NCI-H69 (cell line): Measurements from ENCODE around the gene DDX11.
"Not testable (repeated sequence)": the region's sequence is repeated elsewhere in the genome, so short reads cannot be mapped to it uniquely, and the experiment has no call there.

Source experiments
- DNase-seq: peaks from one replicate; lab custom pipeline; 2025; lab: John Stamatoyannopoulos, UW

The DDX11 gene

DNA sequence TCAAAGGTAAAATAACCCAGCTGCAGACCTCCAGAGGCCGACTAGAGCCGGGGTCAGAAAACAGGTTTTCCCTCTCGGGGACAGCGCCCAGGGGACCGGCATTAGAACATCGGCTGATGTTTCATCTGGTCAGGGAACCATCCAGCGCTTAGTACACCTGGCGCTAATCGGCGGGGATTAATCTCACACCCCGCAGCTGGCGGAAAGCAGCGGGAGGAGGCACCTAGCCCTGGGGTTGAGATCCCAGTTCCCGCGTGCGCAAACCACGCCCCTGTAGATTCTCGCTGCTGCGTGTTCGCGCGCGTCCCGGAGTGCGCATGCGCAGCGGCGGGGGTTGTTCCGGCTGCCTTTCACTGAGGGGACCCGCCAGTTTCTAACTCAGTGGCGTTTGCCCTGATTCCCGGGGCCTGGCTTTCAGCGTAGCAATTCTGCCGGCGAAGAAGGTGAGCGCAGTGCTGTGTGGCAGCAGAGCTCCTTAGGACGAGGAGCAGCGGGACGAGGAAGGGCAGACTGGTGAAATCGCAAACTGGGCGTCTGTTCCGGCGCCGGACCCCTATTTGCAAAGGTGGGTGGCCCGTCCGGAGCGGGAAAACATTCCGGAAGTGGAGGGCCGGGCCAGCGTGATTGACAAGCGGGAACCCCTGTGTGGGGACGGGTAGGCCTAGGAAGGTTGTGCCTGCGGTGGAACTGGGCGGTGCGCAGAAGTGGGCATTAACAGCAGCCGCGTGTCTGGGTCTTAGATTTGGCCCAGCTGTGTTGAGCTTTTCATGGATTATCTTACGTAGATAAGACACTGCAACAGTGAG lies at the start of gene DDX11:
Gene DDX11 (plus strand): TSS at position 334 of the 806 bp plus-strand sequence. CDS start 4,534 bp downstream, outside the sequence.
- peak; percentile 100 for DNase-seq

DNA sequence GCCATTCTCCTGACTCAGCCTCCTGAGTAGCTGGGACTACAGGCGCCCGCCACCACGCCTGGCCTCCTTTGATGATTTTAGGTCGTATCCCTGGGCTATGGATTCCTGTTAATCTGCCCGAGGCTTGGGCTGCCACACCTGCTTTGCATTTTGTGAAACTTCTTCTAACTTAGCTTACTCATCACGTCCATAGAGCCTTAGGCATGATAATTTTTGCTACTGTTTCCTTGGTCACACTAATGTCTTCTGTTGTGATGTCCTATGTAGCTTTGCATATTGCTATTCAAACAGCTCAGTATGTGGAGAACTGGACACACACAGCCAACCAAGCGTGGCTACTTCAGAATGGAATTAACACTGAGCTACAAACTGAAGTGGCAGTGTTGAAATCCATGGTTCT lies 47.5 kb upstream of the DDX11 start:
- no peak for DNase-seq

DNA sequence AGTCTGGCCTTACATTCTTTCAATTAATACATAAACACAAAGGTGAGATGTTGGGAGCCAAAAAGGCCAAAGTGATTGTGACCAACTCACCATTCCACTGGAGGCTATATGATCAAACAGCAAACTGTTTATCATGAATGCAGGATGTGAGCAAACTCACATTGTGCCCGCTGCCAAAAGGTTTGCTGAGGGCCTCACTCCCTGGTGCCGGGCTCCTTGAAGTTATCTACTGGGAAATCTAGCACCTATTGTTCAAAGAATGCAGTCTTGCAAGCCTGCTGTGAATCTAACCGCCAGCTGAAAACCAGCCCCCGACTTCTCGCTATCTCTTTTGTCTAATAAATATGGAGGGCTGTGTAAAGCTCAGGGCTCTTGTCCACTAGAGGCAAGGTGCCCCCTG lies 46.7 kb upstream of the DDX11 start:
- DNase-seq: not testable (repeated sequence)

DNA sequence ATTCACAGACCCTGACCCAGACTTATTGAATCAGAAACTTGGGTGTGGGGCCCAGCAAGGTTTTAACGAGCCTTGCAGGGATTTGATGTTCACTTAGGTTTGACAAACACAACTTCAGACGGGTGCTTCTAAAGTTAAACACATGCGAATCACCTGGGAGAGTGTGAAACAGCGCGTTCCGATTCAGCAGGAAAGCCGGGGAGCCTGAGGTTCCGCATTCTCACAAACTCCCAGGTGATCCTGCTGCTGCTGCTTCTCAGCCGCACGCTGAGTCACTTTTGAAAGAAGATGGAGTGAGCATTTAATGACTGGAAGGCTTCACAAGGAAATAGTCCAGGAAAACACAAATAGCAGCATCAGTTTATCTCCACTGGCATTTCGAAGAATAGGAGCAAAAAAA lies 44.2 kb upstream of the DDX11 start:
- no peak for DNase-seq

DNA sequence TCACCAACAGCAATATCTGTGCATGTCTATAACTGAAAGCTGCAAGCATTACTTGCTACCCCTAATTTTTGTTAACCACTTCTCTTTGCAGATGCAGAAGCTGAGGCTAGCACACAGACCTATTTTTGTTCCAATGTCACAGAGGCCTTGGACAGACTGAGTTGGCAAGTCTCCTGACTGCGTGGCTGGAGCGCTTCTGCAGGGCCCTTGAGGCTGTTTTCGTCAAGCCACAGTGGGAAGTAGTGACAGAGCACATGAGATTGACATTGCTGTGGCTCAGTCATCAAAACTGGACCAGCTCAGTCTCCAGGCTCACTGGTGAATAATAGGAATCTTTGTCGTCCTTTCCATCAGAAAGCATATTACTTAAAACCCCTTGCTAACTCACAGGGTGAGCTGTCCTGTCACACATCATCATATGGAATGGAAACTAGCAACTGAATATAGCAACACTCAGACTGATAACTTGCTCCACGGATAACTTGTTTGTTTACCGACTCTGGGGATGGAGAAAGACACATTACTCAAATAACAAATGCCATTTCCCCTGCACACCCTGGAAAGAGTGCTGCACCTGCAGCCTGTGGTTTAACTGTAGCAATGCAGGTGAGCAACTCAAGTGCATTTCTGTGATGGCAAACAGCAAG lies 43.6 kb upstream of the DDX11 start:
- DNase-seq: no peak

DNA sequence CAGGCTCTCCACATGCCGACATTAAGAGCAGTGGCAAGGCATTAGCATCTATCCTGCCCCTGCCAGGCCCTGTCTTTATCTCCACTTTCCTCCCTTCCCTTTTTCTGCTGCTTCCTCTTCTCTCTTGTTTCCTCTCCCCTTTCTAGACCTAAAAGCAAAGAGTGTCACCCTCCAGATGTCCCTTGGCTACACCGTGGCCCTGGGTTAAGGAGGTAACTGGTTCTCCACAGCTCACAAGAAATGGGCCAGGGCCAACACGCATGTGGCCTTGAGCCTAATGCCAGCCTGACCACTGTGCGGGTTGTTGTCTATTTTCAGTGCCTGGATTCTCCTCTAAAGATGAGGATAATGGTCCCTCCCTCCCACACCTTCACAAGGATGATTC lies 41.7 kb upstream of the DDX11 start:
- no peak for DNase-seq

DNA sequence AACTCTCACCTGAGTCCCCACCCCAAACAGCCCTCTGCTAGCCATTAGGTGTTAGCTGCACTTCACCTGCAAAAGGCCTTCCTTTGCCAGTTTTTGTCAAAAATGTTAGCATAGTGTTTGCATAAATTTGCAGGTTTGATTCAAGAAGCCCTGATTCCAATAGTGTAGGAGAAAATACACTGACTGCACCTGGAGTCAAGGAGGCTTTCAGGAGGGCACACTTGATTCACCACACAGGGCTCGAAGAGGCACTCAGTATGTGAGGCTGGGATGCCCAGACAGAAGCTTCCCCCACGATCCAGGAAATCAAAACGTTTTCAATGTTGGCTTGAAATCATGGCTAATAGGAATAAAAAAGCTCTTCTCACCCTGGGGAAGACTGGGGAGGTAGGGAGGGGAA lies 40.5 kb upstream of the DDX11 start:
- no peak for DNase-seq

DNA sequence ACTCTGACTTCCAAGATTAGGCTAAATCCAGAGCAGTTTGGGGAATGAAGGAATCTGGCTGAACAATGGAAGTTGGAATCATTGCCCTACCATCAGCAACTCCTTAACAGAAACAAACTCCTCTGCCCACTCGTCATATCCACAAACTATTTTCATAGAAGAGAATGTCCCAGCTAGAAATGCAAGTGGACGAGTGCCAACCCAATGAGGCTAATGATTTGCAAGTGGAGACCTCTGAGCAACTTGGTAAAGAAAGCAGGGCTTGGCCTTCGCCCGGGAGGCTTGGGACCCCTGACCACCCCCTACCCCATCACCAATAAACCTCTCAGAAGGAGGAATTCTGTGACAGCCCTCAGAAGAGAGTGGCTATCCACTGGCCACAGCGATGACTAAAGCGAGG lies 40.0 kb upstream of the DDX11 start:
- DNase-seq: no peak

DNA sequence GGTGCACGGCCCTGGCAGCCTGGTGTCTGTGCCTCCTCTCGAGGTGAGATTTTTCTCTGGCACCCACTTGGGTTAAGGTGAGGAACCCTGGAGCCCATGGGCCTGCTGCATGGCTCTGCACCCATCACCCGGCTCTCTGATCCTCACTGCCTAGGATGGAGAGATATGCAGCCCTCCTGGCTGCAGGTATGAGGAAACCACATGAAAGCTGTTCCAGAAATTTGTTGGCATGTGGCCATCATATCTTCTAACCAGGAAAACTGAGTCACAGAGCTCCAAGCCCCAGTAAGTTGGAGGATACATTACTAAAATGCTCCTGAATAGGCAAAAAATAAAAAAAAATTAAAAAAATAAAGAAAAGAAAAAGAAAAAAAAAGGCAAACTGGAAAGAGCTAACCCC lies 39.3 kb upstream of the DDX11 start:
- DNase-seq: no peak

DNA sequence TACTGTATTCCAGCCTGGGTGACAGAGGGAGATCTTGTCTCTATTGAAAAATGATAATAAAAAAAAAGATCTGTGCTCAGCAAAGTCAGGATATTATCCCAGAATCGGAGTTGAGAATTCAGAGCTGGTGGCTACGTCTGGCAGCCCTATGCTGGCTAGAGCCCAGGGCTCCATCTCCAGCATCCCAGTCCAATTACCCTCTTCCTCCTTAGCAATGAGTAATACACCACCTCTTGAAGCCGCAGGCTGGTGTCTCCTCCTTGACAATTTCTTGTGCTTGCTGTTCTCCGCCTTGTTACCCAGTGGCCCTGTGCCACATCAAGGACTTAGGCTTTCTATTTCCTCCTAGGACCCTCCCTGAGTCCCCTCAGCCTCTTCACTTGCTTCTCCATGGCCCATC lies 38.4 kb upstream of the DDX11 start:
- no peak for DNase-seq

DNA sequence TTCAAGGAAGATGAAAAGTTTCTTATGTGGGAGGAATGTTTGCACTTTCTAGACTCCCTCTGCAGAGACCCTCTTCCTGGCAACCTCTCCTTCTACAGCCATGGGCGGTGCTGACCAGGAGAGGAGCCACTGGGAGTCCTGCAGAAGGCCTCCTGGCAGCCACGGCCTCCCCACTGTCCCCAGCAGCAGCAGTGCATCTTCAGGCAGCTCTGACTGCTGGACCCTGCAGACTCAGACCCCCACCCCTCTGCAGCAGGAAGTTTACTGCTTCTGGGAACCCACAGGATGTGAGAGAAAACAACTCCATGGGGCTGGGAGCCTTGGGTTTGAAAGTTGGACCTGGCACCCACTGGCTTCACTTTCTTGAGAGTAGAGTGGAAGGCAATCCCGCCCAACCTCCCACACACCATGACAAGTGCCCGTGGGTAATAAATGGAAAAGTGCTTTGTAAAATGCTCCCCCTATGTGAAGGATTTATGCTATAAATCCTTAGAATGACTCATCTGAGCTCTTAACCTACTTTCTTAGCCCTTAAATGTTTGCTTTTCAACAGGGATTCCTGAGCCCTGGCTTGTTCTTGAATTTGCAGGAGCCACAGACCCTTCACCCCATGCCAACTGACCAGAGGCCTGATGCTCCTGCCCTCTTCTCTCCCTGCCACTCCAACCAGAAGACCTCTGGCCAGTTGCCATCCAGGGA lies 37.5 kb upstream of the DDX11 start:
- no peak for DNase-seq

DNA sequence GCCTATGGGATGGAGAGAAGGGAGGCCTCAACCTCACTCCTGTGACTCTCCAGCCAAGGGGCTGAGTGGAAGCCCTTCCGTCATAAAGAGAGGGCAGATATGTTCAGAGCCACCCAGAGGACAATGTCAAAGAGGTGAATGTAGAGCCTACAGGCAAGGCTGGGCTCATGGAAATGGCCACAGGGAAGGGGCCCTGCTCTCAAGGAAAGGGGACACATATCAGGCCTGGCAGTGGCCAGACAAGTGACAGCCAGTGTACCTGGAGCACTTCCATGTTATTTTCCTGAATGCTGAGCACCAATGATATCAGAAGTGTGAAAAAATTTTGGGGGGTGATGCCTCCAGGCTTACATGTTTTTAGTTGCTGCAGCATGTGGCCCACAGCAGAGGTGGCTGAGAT lies 36.6 kb upstream of the DDX11 start:
- DNase-seq: no peak

DNA sequence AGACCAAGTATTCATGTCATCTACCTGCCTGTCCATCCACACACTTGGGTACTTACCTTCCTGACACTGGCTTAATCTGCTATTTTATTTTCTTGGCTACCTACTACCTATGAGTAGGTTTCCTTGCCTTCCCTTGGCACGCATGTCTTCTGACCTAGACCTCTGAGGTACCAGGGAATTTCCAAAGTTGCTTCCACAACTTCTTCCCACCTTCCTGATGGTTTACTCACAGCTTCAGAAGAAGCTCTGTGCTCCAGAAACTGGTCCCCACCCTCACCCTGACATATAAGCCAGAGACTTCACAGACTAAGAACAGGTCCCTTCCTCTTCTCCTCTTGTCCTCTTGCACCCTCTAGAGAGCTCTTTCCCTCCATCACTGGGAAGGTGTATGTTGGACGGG lies 35.7 kb upstream of the DDX11 start:
- no peak for DNase-seq

DNA sequence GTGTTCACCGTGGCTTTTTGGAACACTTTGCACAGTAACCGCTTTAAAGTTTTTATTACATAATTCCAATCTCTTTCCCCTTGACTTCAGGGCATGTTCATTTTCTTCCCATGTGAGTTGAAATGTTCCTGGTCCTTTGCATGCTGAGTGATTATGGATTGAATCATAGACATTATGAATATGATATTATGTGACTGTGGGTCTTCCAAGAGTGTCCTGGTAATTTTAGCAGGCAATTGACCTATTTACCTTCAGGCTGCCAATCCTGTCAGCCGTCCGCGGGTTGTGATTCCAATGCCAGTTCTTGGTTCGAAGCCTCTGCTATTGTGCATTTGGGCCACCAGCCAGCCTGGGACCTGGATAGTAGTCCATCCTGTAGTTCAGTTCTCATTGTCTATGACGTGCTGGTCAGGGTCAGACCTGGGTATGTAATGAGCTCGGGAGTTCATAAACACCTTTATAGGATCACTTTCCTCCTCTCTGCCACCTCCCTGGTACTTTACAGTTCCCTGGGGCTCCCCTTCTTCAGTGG lies 32.6 kb upstream of the DDX11 start:
- no peak for DNase-seq

DNA sequence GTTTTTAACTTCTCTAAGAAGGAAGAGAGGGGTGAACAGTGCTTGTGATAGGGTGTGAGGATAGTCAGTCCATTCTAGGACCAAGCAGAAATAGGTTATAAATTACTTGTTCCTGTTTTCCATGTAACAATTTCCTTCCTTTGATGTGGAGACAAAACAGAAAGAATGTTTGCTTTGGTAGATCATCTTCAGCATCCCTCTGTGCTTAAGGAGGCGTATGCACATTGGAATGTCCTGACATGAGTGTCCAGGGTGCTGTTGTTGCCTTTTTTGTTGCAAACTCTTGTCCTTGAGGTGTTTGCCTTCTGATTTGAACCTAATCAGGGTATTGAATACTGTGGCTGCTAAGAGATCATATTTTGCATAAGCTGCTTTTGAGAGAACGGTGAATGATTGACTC lies 23.5 kb upstream of the DDX11 start:
- DNase-seq: not testable (repeated sequence)

DNA sequence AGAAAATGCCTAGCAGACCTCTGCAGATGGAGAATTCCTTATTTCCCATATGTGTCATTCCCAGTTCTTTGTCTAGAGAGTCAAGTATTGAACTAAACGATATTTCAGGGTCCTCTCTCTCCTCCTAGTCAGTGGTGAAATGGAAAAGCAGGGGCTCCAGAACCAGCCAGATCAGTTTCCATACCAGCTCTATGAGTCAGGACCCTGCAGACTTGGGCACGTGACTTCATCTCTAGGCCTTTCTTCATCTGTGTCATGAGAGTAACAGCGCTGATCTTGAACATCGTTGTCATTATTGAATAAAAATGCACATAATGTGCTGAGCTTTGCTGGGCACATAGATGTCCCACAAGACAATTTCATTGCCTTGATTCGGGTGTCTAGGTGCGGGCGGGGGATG lies 23.1 kb upstream of the DDX11 start:
- not testable (repeated sequence) for DNase-seq

DNA sequence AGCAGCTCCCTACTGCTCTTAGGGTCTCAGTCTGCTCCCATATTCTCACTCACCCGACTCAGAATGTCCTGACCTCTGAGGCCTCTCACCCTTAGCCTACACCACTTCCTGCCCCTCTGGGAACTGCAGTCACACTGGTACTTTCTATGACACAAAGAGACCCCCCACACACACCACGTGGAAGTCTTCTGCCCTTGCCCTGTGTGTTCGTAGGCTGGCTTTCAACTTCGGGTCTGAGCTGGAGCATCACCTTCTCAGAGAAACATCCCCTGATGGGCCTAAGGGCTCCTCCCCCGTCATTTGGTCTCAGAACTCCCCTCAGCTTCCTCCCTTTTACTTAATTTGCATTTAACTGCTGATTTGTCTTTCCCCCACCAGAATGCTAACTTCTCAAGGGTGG lies 22.0 kb upstream of the DDX11 start:
- DNase-seq: not testable (repeated sequence)

DNA sequence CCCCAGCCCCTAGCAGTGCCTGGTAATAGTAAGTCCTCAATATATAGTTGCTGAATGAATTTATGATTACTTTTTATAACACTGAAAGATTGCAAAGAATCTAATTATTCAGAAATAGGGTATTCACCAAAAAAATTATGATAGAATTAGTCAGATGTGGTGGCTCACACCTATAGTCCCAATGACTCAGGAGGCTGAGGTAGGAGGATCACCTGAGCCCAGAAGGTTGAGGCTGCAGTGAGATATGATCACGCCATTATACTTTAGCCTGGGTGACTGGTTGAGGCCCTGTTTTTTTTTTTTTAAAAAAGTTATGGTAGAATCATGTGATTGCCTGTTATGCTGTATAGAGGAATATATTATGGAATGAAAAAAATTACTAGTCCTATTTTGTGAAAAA lies 21.5 kb upstream of the DDX11 start:
- DNase-seq: not testable (repeated sequence)

DNA sequence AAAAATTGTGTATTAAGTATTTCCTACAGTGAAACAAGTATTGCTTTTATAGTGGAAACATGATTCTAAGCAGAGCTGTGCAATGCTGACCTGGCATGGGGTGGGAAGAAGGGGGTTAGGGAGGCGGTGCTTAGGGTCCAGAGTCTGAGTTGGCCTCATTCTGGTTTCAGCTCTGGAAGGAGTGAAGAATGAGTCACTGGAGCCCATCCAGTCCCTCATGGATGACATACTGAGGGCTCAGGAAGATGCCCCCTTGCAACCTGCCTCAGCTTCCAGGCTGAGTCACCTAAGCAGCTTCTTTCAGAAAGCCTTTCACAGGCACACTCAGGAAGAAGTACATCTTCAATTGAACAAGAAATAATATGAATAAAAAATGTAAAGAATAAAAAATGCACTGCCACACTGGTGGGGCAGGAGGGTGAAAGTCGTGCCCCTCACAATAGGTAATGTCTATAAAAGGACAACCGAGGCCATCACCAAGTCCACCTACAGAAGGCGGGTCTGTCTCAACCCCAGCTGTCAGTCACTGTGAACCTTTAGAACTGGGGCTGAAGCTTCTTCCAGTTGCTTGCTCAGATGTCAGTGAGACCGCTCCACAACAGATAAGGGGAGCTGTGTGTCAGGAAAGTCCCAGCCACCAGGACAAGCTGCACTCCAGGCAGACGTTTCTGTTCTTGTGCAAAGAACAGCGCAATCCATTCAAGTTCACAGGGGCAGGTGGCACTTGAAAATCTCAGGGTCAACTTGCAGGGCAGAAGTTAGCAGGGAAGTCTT lies 20.8 kb upstream of the DDX11 start:
- not testable (repeated sequence) for DNase-seq

DNA sequence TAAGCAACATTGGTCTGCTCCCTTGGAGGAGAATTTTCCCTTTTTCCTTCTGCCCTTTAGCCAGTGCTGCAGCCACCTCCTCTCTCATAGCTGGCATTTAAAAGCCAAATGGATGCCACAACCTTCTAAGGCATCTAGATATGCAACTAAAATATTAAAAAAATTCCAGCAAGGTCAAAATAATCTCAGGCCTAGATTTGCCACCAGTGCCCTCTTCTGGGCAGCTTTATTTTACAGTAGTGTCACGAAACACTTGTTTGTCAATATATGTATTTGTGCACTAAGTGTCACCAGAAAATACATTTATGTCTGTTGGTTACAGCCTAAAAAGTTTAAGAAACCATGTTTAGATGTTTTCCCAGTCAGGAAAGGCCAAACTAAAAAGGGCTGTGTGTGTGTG lies 19.7 kb upstream of the DDX11 start:
- peak; percentile 59 for DNase-seq

DNA sequence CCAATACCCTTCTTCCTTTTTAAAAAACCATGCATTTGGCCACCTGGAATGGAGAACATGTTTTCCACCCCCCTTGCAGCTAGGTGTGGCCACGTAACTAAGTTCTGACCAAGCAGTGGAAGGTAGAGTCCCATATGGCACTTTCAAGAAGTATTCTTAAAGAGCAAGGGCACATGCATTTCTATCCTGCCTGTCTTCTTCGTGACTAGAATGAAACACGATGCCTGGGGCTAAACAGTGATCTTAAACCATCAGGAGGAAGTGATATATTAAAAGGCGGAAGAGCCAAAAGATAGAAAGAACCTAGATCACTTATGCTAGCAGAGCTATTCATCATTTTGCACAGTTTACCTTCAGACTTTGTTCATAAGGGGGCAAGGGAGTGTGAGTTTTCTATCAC lies 16.0 kb upstream of the DDX11 start:
- DNase-seq: no peak

DNA sequence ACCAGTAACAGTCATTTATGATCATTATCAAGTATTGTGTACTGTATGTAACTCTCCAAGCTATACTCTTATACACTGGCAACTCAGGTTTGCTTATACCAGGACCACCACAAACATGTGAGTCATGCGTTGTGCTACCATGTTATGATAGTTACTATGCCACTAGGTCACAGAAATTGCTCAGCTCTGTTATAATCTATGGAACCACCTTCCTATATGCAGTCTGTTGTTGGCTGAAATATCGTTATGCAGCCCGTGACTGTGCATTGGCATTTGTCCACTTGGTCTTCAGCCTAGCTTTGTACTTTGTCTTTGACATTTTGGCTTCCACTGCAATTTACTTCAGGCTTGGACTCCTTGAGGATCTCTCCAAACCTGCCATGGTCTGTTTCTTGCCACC lies 7.5 kb upstream of the DDX11 start:
- DNase-seq: not testable (repeated sequence)
